HG03139 (cell line): Measurements from ENCODE around the gene ATXN2.

Source experiments
- ATAC-seq: cut with Tn5 transposase; IDR thresholded peaks from one replicate; pipeline ENCODE4 v1.9.1; 2021; ENCODE audit not compliant: unreplicated experiment

Gene ATXN2

DNA sequence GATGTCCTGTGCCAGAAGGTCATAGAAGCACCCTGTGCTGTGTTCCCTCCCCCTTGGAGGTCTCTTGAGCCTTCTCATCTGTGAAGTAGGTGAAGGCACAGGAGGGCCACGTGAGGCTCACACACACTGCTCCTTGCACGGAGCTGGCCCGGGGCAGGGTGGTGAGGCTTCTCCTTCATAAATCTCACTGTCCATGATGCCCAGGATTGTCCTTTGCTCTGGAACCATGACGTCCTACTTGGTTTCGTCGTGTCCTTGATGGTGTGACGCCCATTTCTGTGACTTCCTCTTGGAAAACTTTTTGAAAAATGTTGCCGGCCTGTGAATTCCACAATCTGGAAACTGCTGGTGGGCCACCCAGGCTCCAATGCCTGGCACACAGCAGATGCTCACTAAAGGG is 159.0 kb downstream of the ATXN2 start:
- no peak for ATAC-seq

- no peak for ATAC-seq
Observed at GRCh38 chr12:111439657-111440151, 159.4 kb downstream of the ATXN2 start.

DNA sequence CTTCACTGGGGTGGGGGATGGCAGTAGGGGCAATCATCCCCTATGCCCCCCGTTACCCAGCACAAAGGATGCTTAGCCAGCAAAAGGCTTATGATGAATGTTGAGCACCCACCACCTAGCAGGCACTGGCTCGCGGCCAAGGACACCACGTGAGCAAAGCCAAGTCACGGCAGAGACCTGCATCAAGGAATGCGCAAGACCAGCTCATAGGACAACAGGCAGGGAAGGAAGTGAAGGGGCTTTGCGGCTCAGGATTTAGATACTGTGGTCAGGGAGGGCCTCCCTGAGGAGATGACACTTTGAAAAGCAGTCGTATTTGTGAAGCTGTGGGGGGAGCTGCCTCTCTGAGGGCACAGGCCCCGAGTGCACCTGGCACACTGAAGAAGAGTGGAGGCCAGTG is 160.6 kb downstream of the ATXN2 start:
- ATAC-seq = no peak

DNA sequence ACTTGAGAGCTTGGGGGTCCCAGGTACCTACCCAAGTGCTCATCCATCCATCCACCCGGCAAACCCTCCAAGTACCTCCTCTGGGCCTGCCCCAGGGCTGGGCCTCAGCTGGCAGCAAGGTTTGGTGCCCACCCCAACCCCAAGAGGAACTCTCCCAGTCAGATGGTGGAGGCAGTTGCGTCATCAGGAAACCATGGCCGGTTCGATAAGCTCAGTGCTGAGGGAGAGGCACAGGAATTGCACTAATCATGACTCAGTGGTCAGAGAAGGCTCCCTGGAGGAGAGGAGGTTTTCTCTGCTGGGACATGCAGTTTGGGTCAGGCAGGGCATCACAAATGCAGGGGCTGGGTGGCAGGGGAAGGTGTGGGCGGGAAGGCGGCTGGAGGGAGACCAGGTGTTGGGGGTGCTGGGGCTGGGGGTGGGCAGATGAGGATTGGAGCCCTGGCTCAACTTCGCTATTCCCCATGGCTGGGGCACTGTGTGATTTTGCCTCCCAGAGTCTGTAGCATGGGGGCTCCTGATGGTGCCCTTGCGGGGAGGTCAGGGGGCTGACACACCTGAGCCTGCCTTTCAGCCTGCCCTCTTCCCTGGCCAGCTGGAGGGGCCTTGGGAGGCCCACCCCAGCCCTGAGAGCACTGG is 161.2 kb downstream of the ATXN2 start:
- ATAC-seq = no peak

GRCh38 chr12:111436811-111437210 is 162.3 kb downstream of the ATXN2 start:
- no peak for ATAC-seq

DNA sequence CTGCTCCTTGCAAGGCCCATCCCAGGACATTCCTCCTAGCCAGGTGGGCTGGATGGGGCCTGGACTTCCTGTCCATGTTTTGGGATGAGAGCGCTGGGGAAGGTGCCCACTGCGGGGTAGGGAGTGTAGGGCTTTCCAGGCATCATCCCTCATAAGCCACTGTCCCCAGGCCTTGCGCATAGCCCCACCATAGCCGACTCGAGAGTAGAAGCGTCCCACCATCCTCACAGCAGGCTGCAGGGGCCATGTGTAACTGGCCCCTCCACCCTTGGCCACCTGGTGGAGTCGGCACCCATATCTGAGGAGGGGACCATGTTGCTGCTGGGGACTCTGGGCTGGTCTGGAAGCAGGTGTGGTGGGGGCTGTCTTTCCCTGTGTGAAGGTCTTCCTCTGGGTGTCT is 162.8 kb downstream of the ATXN2 start:
- ATAC-seq = no peak

GRCh38 chr12:111435661-111436201 is 163.4 kb downstream of the ATXN2 start:
- ATAC-seq = no peak

DNA sequence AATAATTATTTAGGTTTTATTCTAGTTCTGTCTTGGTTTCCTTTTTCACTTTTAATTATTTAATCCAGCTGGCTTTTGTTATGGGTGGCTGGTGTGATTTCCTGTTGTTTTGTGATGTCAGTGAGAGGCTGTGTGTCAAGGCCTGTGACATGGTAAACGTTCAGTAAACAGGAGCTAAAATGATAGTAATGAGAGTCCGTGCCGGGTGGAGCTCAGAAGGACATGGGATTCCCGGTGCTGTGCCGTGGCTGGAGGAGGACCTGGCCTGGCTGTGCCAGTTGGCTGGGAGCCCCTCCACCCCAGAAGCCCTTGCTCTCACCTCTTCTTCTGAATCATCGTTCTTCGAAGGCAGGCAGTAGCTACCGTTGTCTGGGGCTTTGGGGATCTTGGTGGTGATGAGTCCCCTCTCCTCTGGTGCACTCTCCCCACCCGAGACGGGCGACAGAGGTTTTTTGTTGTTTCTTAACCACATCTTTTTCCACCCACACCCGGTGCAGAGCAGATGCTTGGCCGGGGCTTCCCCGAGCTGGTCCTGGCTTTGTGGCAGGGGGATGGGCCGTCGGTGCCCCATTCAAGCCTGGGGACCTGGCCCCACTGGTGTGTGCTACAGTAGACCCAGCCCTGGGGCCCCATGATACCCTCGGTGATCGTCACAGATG is 164.3 kb downstream of the ATXN2 start:
- ATAC-seq = peak; percentile 47

- no peak for ATAC-seq
Observed at GRCh38 chr12:111434049-111434448, 165.1 kb downstream of the ATXN2 start.

GRCh38 chr12:111431772-111432171 is 167.3 kb downstream of the ATXN2 start:
- no peak for ATAC-seq

GRCh38 chr12:111430433-111431353 is 168.4 kb downstream of the ATXN2 start:
- no peak for ATAC-seq

GRCh38 chr12:111429828-111430432 is 169.2 kb downstream of the ATXN2 start:
- no peak for ATAC-seq

GRCh38 chr12:111428728-111429175 is 170.4 kb downstream of the ATXN2 start:
- no peak for ATAC-seq

- no peak for ATAC-seq
Observed at GRCh38 chr12:111428081-111428727, 170.9 kb downstream of the ATXN2 start.

DNA sequence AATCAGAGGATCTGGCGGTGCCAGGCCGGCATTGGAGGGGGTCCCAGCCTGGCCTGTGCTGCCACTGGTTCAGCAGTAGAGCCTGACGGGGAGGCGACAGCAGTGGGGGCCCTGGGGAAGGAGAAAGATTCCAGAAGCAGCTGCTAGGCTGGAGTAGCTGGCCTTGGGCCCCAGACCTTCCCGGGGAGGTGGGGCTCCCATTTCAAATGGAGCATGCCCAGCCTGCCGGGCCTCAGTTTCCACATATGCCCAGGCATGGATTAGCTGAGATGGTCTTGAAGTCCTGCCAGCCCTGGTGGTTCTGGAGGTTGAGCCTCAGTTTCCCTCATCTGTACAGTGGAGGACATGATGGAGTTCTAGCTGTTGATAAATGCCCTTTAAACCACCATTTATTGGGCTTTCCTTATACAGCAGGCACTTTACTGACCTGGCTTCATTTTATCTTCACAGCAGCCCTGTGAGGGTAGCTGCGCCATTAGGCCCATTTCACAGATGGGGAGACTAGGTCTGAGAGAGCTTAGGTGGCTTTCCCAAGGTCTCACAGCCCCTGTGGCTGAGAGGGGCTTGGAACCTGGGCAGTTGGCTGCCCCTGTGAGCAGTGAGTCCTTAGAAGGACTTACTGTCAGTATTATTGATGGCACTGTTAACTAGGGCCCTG is 171.6 kb downstream of the ATXN2 start:
- ATAC-seq = no peak

GRCh38 chr12:111426344-111427185 is 172.6 kb downstream of the ATXN2 start:
- ATAC-seq = no peak

- ATAC-seq = no peak
Observed at GRCh38 chr12:111425655-111426054, 173.5 kb downstream of the ATXN2 start.

- ATAC-seq = no peak
Observed at GRCh38 chr12:111424793-111425251, 174.3 kb downstream of the ATXN2 start.
